GM12864 (cell line): ENCODE results near the gene ATP8B3.

Source experiments
- DNase-seq: peaks from one replicate; pipeline ENCODE4 v3.0.0-alpha.2; 2011; ENCODE audit warnings: low read depth
- H3K4me3 ChIP-seq: 2 replicates; pipeline ENCODE4 v1.5.1; 2011; ENCODE audit warnings: mild to moderate bottlenecking, low read depth, low read length, control low read depth
- TF ChIP-seq, protein P1 (sequence below): IDR thresholded peaks from 2 replicates; pipeline ENCODE4 v1.5.1; 2011; ENCODE audit warnings: low read depth, mild to moderate bottlenecking, moderate library complexity, low read length, control low read depth, inconsistent platforms; ENCODE audit errors: missing control alignments

Gene ATP8B3

DNA sequence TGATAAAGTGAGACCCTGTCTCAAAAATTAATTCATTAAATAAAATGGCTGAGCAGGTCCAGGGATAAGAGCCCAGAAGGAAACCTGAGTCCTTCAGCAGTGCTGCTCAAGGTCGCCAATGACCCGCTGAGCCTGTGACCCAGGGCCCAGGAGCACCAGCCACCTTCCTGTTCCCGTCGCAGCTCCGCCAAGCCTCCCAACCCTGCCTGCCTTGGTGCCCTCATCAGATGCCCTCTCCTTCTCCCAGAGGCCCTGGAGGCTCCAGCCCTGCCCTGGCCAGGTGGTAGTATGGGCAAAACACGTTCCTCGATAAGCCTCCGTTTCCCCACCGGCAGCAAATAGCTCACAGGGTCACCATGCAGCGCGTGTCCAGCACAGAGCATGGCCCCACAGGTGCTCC lies 33.6 kb upstream of the ATP8B3 start:
- TF ChIP-seq, protein P1, sequence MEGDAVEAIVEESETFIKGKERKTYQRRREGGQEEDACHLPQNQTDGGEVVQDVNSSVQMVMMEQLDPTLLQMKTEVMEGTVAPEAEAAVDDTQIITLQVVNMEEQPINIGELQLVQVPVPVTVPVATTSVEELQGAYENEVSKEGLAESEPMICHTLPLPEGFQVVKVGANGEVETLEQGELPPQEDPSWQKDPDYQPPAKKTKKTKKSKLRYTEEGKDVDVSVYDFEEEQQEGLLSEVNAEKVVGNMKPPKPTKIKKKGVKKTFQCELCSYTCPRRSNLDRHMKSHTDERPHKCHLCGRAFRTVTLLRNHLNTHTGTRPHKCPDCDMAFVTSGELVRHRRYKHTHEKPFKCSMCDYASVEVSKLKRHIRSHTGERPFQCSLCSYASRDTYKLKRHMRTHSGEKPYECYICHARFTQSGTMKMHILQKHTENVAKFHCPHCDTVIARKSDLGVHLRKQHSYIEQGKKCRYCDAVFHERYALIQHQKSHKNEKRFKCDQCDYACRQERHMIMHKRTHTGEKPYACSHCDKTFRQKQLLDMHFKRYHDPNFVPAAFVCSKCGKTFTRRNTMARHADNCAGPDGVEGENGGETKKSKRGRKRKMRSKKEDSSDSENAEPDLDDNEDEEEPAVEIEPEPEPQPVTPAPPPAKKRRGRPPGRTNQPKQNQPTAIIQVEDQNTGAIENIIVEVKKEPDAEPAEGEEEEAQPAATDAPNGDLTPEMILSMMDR = no peak
- no peak overlapping the region for H3K4me3 ChIP-seq
- DNase-seq = no peak

DNA sequence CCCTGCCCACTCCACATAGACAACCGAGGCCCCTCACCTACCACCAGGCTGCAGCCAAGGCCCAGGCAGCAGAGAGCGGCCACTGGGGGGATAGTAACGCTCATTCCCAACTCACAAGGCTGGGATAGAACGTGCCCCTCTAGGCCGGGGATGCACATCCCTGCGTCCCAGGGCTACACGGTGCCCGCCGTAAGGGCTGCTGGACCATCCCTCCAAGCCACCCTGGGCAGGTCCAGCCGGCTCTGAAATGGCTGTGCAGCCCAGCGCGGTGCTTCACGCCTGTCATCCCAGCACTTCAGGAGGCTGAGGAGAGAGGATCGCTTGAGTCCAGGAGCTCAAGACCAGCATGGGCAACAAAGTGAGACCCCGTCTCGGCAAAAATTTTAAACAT lies 33.0 kb upstream of the ATP8B3 start:
- DNase-seq = no peak
- no peak overlapping the region for H3K4me3 ChIP-seq
- TF ChIP-seq, protein P1 = no peak

DNA sequence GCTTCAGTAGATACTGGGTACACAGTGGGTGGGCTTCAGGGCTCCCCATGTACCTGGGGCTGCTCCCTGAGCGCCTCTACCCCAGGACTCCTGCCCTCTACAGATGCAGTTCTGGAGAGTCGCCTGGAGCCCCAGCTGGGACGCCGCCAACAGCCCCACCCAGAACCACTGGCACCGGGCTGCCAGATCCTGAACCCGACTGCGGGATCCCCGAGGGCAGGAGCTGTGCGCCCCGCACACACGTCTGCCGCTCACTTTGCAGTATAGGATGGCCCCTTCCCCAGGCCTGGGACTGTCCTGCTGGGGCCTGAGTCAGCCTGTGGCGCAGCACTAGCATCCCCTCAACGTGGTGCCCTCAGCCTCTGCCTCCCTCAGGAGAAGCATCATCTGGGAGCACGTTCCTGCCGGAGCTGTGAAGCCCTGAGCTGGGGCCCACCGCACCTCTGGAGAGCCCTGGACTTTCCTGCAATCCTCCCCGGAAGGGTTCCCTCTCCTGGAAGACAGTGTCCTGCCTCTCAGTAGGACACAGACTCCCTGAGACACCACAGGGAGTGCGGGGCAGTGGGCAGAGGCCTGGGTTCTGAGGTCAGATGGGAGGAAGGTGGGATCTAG lies 32.5 kb upstream of the ATP8B3 start:
- TF ChIP-seq, protein P1 = no peak
- H3K4me3 ChIP-seq = no peak overlapping the region
- DNase-seq = no peak

DNA sequence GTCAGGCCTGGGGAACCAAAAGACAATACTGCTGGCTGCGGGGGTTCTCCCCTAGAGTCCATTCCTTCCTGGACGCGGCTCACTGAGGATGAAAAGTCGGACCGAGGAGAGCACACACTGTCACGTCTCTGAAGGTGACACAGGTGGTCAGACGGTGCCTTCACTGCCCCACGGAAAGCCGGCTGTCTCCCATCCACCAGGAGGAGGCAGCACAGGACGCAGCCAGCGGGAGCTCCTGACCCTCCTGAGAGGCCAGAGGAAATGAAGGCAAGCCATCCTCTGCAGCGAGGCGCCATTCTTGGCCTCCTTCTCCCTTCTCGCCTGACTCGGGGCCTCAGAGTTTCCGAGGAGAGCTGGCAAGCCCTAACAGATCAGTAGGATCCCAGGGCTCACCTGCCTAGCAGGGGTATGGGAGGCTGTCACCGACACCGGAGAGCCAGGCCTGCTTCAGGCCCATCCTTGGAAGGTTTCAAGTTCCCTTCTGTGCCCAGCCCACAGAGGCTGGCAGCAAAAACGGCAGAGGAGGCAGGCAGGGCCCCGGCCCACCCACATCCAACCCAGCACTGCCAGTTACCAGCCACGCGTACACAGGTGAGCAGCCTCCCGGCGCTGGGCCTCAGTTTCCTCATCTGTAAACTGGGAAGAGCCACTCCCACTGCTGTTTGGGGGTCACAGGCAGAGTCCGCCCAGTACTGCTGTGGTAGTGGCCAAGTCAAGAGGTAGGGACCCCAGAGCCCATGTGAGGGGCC lies 31.7 kb upstream of the ATP8B3 start:
- TF ChIP-seq, protein P1 = no peak
- DNase-seq = no peak
- no peak overlapping the region for H3K4me3 ChIP-seq

DNA sequence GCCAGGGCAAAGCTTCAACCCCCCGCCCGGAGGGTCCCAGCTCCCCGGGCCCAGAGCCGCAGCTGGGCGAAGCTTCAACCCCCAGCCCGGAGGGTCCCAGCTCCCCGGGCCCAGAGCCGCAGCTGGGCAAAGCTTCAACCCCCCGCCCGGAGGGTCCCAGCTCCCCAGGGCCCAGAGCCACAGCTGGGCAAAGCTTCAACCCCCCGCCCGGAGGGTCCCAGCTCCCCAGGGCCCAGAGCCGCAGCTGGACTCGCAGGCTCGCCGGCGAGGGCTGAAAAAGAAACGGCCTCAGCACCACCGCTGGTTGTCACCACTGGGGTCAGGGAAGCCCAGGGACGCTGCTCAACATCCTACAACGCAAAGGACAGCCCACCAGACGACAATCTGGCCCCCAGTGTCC lies 31.0 kb upstream of the ATP8B3 start:
- H3K4me3 ChIP-seq = no peak overlapping the region
- DNase-seq = no peak
- TF ChIP-seq, protein P1 = no peak

DNA sequence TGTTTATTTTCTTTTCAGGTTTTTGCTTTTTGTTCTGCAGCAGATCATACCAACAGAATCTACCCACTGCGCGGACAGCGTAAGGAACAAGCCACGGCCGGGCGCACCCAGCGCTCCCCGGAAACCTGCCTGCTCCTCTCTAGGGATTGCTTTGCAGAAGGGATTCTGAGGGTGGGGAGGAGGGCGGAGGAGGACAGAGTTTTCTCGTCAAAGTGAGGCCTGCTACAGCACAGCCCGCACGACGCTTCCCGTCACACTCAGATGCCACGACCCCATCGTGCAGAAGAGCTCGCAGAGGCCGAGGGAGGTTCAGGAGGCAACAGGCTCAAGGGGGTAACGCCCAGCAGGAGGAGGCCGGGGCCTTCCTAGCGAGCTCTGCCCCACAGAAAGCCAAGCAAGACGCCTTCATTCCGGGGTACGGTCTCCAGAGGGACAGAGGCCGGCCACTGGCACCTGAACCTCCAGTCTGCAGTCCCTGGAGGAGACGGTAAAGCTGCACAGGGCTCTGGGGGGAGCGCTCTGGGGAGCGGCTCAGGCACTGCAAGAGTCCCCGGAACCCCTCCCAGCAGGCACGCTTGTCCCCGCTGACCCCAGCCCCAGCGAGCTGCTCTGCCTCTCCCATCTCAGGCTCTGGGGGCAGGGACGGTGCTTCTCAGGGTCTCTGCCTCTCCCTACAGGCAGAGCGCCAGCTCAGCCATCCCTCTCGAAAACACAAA lies 29.3 kb upstream of the ATP8B3 start:
- H3K4me3 ChIP-seq = no peak overlapping the region
- TF ChIP-seq, protein P1 = no peak
- no peak for DNase-seq
